Measurements from ENCODE around the gene ENO2. TPM values are rescaled to one million over a fixed set of nuclear protein-coding genes. Genes with fewer than 3 reads are reported as not detected.

ENO2 gene
- total RNA-seq, 2 experiments from 2014 or later: 315 to 330 TPM

DNA sequence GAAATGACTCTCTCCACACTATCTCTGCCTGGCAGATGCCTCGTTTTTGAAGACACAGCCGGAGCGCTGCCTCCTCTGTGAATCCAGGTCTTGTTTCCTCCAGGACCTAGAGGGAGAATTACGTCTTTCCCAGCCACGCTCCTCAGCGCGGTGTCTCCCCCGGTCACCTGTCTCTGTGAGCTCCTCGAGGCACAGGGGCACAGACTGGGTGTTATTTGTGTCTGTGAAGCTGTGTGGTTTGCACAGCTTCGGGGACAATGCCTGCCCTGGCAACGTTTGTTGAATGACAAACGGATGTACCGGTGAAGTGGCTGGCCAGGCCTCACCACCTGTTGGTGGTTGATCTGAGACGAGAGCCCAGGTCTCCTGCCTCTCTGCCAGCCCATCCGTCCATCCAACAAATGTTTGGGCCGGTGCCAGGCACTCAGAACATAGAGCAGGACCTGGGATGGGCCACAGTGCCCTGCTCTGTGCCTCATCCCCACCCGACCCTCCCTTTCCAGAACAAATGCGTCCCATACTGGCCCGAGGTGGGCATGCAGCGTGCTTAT, 42.8 kb downstream of the ENO2 start:
- H3K9me3 Mint-ChIP-seq: no peaks in the 10 kb centered on the region
- peak overlapping the region; percentile 95 for H3K4me3 Mint-ChIP-seq
- TF ChIP-seq, protein P1, sequence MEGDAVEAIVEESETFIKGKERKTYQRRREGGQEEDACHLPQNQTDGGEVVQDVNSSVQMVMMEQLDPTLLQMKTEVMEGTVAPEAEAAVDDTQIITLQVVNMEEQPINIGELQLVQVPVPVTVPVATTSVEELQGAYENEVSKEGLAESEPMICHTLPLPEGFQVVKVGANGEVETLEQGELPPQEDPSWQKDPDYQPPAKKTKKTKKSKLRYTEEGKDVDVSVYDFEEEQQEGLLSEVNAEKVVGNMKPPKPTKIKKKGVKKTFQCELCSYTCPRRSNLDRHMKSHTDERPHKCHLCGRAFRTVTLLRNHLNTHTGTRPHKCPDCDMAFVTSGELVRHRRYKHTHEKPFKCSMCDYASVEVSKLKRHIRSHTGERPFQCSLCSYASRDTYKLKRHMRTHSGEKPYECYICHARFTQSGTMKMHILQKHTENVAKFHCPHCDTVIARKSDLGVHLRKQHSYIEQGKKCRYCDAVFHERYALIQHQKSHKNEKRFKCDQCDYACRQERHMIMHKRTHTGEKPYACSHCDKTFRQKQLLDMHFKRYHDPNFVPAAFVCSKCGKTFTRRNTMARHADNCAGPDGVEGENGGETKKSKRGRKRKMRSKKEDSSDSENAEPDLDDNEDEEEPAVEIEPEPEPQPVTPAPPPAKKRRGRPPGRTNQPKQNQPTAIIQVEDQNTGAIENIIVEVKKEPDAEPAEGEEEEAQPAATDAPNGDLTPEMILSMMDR (IDR thresholded peaks at IDR 0.05): no peak
- H3K36me3 Mint-ChIP-seq (ENCODE audit: low read depth): peaks cover 93% of the 10 kb centered on the region
- POLR2A ChIA-PET: interaction anchor here (0.9 to 36.0 kb wide), 7 partner anchors 3 to 48 kb away, joined by 3 to 1266 read pairs (median 19); partner anchors contain the start of genes ATN1, C12orf57, EMG1 and PHB2
- peak overlapping the region; percentile 93 for H3K27ac Mint-ChIP-seq
- no peak for ATAC-seq
- peak; percentile 54 for DNase-seq
- CTCF ChIA-PET: interaction anchor here (0.9 to 13.5 kb wide), 6 partner anchors 8 to 156 kb away, joined by 3 to 460 read pairs (median 4); partner anchors contain the start of genes C12orf57, PTPN6, RNU7-1 and SPSB2
- intact Hi-C loops (cut with micrococcal nuclease): no loop called here
- H3K27me3 Mint-ChIP-seq: no peaks in the 10 kb centered on the region
- H3K4me1 Mint-ChIP-seq (ENCODE audit: low read depth): peaks cover 79% of the 10 kb centered on the region

DNA sequence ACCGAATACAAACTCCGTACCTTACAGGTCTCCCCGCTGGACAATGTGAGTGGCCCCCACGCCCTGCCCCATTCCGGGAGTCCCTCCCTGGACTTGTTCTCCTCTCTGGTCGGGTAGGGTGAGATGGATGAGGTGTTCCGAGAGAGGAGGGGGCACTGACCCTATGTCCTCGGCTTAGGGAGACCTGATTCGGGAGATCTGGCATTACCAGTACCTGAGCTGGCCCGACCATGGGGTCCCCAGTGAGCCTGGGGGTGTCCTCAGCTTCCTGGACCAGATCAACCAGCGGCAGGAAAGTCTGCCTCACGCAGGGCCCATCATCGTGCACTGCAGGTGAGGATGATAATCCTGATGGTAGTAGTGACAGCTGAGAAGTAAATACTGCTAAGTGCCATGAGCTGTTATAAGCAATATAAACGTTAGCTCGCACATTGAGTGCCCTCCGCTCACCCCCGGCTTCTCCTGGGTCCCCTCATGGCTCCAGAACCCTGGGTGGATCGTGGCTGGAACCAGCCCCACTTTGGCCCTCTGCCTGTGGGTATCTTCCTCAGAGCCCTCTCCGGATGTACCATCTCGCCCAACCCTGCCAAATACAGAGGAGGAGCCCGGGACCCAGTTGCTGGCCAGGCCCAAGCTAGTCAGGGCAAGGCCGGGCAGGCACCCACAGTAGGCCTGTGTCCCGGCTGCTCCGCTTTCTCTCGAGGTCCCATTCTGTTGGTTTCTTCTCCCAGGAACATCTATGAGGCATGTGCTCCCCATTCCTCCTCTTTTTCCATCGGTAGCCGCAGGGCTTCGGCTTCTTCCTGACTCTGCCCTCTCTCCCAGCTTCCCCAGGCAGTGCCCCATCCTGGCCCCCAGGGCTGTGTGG, 43.6 kb downstream of the ENO2 start:
- peak; percentile 45 for DNase-seq

DNA sequence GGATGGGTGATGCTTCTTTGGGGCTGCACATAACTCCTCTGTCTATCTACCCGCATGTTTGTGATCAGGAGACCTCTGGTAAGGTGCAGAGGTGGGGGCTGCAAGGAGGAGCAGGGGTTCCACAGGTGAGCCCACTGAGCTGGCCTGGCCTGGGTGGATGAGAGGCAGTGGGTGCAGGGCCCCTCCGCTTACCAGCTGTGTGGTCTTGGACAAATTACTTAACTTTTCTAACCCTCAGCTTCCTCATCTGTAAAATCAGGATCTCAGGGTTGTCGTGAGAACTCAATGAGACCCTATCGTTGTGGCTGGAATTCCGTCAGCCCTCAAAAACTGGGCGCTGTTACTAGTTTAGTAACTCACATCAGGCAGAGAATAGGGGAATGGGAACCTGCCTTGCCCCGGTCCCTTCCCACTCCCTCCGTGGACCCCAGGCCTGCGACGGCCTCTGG, 44.3 kb downstream of the ENO2 start:
- ATAC-seq (no peak), DNase-seq (no peak)
- Mint-ChIP-seq H3K9me3 (no peaks in the 10 kb centered on the region), H3K4me3 (peak overlapping the region; percentile 95), H3K4me1 (ENCODE audit: low read depth) (peaks cover 86% of the 10 kb centered on the region), H3K36me3 (ENCODE audit: low read depth) (peaks cover 79% of the 10 kb centered on the region), H3K27ac (peak overlapping the region; percentile 93), H3K27me3 (no peaks in the 10 kb centered on the region)
- ChIA-PET CTCF (interaction anchor here (1.0 to 13.5 kb wide), 7 partner anchors 10 to 151 kb away, joined by 3 to 460 read pairs (median 6); partner anchors contain the start of genes C12orf57, PTPN6 and RNU7-1), POLR2A (interaction anchor here (0.5 to 25.2 kb wide), 11 partner anchors 10 to 348 kb away, joined by 3 to 1266 read pairs (median 3); partner anchors contain the start of genes ATN1, C12orf57, MLF2 and PTPN6)
- intact Hi-C loops (cut with micrococcal nuclease): no loop called here
- TF ChIP-seq, protein P1 (IDR thresholded peaks at IDR 0.05): no peak

More for the DNA sequence above, 43.6 kb downstream of the ENO2 start:
- peak overlapping the region; percentile 93 for H3K27ac Mint-ChIP-seq
- ATAC-seq: no peak
- H3K36me3 Mint-ChIP-seq (ENCODE audit: low read depth): peaks cover 85% of the 10 kb centered on the region
- peaks cover 86% of the 10 kb centered on the region for H3K4me1 Mint-ChIP-seq (ENCODE audit: low read depth)
- H3K27me3 Mint-ChIP-seq: no peaks in the 10 kb centered on the region
- H3K4me3 Mint-ChIP-seq: peak overlapping the region; percentile 95
- intact Hi-C loops (cut with micrococcal nuclease): no loop called here
- ChIA-PET POLR2A (interaction anchor here (0.5 to 25.2 kb wide), 10 partner anchors 11 to 348 kb away, joined by 3 to 1266 read pairs (median 3); partner anchors contain the start of genes ATN1, C12orf57, MLF2 and PTPN6), CTCF (interaction anchor here (1.0 to 13.5 kb wide), 7 partner anchors 10 to 152 kb away, joined by 3 to 460 read pairs (median 6); partner anchors contain the start of genes C12orf57, PTPN6 and RNU7-1)
- no peaks in the 10 kb centered on the region for H3K9me3 Mint-ChIP-seq
- TF ChIP-seq, protein P1 (IDR thresholded peaks at IDR 0.05): no peak

DNA sequence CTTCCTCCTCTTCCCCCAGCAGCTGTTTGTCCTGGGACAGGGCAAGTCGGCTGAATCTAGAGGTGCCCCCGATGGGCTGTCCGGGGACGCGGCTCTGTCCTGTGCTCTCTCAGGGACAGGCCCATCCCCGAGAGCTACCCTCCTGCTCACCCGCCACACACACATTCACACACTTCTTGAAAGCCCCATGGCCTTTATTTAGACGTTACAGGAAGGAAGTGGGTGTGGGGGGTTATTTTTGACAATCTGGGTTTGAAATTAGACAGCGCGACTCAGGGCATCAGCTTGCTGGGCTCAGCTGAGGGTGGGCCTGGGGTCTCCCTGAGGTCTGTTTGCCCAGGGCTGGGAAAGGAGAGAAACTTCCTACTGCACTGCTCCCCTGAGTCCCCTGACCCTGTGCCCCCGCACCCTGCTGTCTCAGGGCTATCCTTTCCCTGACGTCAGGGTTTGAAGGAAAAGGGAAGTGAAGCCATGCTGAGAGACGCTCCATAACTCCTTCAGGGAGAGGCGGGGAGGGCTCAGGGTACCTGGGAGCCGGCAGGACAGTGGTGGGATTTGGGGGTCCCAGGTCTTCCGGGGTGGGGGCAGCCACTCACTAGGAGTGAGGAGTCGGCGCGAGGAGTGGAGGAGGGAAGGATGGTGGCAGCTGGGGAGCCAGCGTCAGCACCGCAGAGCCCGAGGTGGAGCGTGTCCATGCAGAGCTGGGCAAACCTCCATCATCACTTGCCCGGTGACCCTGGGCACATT, 44.9 kb downstream of the ENO2 start:
- H3K27ac Mint-ChIP-seq: peak overlapping the region; percentile 93
- ATAC-seq (peak; percentile 37), DNase-seq (peak; percentile 85)
- no peaks in the 10 kb centered on the region for H3K9me3 Mint-ChIP-seq
- ChIA-PET POLR2A (interaction anchor here (0.5 to 25.2 kb wide), 10 partner anchors 9 to 516 kb away, joined by 3 to 1266 read pairs (median 4); partner anchors contain the start of genes ATN1, C12orf57, PTPN6 and RNU7-1), CTCF (interaction anchor here (0.7 to 13.5 kb wide), 8 partner anchors 9 to 150 kb away, joined by 3 to 460 read pairs (median 5); partner anchors contain the start of genes C12orf57, PTPN6, RNU7-1 and SPSB2)
- TF ChIP-seq, protein P1 (IDR thresholded peaks at IDR 0.05): no peak
- H3K4me1 Mint-ChIP-seq (ENCODE audit: low read depth): peaks cover 89% of the 10 kb centered on the region
- intact Hi-C loops (cut with micrococcal nuclease): no loop called here
- peak overlapping the region; percentile 95 for H3K4me3 Mint-ChIP-seq
- H3K36me3 Mint-ChIP-seq (ENCODE audit: low read depth): peaks cover 73% of the 10 kb centered on the region
- H3K27me3 Mint-ChIP-seq: no peaks in the 10 kb centered on the region
